Measurements from ENCODE around the gene PIGS.
"Not testable (repeated sequence)": the region's sequence is repeated elsewhere in the genome, so short reads cannot be mapped to it uniquely, and the experiment has no call there.

The PIGS gene

GRCh38 chr17:28612936-28613872 is 41.9 kb upstream of the PIGS start:
- peak; percentile 5 for TF ChIP-seq POLR2A (IDR thresholded peaks at IDR 0.05; ENCODE audit: extremely low read depth, insufficient read length)
- TF ChIP-seq, protein P1, sequence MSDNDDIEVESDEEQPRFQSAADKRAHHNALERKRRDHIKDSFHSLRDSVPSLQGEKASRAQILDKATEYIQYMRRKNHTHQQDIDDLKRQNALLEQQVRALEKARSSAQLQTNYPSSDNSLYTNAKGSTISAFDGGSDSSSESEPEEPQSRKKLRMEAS (IDR thresholded peaks at IDR 0.05; ENCODE audit: low read depth, low read length): no peak
- peak; percentile 76 for TF ChIP-seq CTCF (IDR thresholded peaks at IDR 0.05; ENCODE audit: low read depth, low read length)
- no peak for TF ChIP-seq MYC (IDR thresholded peaks at IDR 0.05; ENCODE audit: low read depth, low read length)
- peak; percentile 65 for DNase-seq (ENCODE audit: low read depth)
- no peak overlapping the region for H3K4me3 ChIP-seq (ENCODE audit: low read depth, low read length)

DNA sequence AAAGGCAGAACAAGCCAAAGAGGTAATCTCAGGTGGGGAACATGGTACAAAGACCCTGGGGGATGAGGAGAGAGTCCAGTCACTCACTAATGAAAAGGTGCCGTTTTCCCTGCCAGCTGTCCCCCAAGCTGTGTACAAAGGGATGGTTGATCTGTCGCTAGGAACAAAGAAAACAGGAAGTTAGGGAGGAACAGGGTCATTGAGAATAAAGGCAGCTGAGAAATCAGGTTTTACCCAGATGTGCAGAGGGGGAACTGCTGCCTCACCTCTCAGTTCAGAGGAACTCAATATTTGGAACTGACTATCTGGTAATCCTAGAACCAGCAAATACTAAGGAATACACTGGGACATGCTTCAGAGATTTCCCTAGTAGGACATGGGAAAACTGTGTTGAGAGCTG is 41.2 kb upstream of the PIGS start:
- TF ChIP-seq, protein P1 (IDR thresholded peaks at IDR 0.05; ENCODE audit: low read depth, low read length): no peak
- TF ChIP-seq CTCF (IDR thresholded peaks at IDR 0.05; ENCODE audit: low read depth, low read length): no peak
- TF ChIP-seq MYC (IDR thresholded peaks at IDR 0.05; ENCODE audit: low read depth, low read length): no peak
- no peak for TF ChIP-seq POLR2A (IDR thresholded peaks at IDR 0.05; ENCODE audit: extremely low read depth, insufficient read length)
- DNase-seq (ENCODE audit: low read depth): peak; percentile 24
- H3K4me3 ChIP-seq (ENCODE audit: low read depth, low read length): no peak overlapping the region

DNA sequence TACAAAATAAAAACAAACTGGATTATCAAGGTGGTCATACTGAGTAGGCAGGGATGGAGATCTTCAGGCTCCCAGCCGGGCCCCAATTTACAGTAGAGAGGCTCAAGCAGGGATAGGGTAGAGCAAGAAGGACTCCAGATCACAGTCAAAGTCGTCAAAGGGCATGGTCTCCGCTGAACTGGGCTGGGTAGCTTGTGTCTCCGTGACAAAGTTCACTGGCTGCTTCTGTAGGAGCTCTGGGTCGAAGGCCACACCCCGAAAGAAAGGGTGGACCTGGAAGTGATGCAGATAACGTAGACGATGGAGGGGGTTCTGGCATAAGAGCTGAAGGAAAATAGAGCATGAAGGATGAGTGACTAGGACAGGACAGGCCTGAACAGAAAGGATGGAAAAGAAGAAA is 39.1 kb upstream of the PIGS start:
- H3K4me3 ChIP-seq (ENCODE audit: low read depth, low read length): no peak overlapping the region
- no peak for TF ChIP-seq POLR2A (IDR thresholded peaks at IDR 0.05; ENCODE audit: extremely low read depth, insufficient read length)
- TF ChIP-seq, protein P1 (IDR thresholded peaks at IDR 0.05; ENCODE audit: low read depth, low read length): no peak
- no peak for TF ChIP-seq MYC (IDR thresholded peaks at IDR 0.05; ENCODE audit: low read depth, low read length)
- no peak for TF ChIP-seq CTCF (IDR thresholded peaks at IDR 0.05; ENCODE audit: low read depth, low read length)
- no peak for DNase-seq (ENCODE audit: low read depth)

- DNase-seq (ENCODE audit: low read depth); H3K4me3 ChIP-seq (ENCODE audit: low read depth, low read length): not testable (repeated sequence)
Observed at GRCh38 chr17:28604031-28604430, 32.7 kb upstream of the PIGS start.

DNA sequence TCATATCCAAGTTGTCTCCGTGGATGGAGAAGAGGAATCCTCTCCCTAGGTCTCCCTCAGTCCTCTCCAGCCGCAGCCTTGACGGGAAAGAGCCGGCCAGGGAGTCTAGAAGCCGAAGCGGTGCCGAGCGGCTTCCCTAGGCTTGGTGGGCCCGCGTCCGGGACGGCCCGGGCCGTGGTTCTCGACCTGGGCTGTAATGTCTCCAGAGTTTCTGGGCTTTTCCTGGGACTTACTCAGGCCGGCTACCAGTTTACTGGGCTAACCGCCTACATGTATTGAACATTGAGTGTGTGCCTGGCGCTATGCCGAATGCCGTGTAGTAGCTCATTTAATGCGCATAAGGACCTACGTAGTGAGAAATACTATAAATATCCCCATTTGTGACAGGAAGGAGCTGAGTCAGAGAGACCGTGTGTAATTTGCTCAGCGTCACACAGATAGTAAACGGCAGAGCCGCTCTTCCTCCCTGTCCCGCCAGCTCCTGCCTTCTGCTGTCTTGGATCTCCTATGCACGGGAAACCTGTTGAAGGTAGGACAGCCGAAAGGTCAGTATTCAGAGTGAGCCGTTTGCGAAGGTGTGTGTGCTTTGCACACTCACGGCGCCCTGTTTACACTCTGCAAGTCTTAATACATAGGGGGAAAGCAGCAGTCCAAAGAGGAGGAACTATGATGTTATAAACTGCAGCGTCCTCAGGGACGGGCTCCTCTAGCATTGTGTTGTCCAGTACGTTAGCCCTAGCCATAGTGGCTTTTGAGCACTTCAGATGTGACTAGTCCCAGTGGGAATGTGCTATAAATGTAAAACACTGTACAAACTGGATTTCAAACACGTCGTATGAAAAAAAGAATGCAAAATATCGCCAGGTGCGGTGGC is 28.2 kb upstream of the PIGS start:
- DNase-seq (ENCODE audit: low read depth): peak; percentile 90
- TF ChIP-seq, protein P1 (IDR thresholded peaks at IDR 0.05; ENCODE audit: low read depth, low read length): no peak
- TF ChIP-seq POLR2A (IDR thresholded peaks at IDR 0.05; ENCODE audit: extremely low read depth, insufficient read length) (no peak), CTCF (IDR thresholded peaks at IDR 0.05; ENCODE audit: low read depth, low read length) (no peak), MYC (IDR thresholded peaks at IDR 0.05; ENCODE audit: low read depth, low read length) (no peak)

DNA sequence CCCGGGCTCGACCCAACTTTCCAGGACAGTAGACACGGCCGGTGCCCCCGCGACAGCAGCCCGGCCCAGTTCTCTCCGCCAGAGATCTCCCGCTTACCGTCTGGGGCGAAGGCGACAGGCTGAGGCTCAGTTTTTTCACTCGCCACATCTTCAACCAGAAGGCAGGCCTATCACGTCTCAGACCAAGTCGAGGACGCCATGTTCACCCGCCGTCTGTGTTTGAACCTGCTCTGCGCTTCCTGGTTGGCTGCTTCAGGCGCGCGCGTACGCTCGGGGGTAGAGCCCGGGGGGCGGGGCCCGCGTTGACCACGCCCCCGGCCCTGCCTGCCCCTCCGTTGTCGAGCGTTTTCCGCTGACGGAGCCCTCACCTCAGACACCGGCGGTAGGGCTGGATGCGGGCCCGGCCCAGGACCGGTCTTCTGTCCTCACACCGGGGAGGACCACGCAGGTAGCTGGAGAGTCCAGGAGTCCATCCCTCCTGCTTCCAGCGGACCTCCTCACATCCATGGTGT is 27.5 kb upstream of the PIGS start, which contains the start of gene SPAG5:
Gene SPAG5, minus strand, starts transcription at position 227 of the 512 bp plus-strand sequence. Its CDS starts 79 bp downstream, at position 148.
- H3K4me3 ChIP-seq (ENCODE audit: low read depth, low read length): peak within 1 kb of the TSS; percentile 84
- no peak; the same call in 1 of the 2 replicates for TF ChIP-seq MYC (IDR thresholded peaks at IDR 0.05; ENCODE audit: low read depth, low read length)
- peak; percentile 77 for TF ChIP-seq POLR2A (IDR thresholded peaks at IDR 0.05; ENCODE audit: extremely low read depth, insufficient read length)
- TF ChIP-seq, protein P1 (IDR thresholded peaks at IDR 0.05; ENCODE audit: low read depth, low read length): no peak; the same call in 1 of the 2 replicates
- DNase-seq (ENCODE audit: low read depth): peak; percentile 96

More for the DNA sequence above, 28.2 kb upstream of the PIGS start:
- peak overlapping the region; percentile 84 for H3K4me3 ChIP-seq (ENCODE audit: low read depth, low read length)

Measured in NB4 (cell line).